ENCODE data around the gene HABP2. TPM values are rescaled to one million over a fixed set of nuclear protein-coding genes. Genes with fewer than 3 reads are reported as not detected.
A peak's percentile ranks its signal among the peaks of the same experiment; 100 is the strongest.

Gene HABP2
- total and polyA plus RNA-seq, 4 donors, result 109 to 259 (median 197) TPM

GRCh38 chr10:113547426-113547825 lies 5.4 kb upstream of the HABP2 start:
- Histone ChIP-seq H3K4me1 (ENCODE audit: control insufficient read depth in 4 of 4, insufficient read depth in 4 of 4, low read length in 3 of 4) (peaks cover 12 to 46% (median 30%) of the 10 kb centered on the region in 4 donors), H3K9me3 (ENCODE audit: control insufficient read depth in 4 of 4, low read length in 3 of 4) (no peaks in the 10 kb centered on the region), H3K36me3 (ENCODE audit: control insufficient read depth in 4 of 4, insufficient read depth in 3 of 4, low read depth in 1 of 4, low read length in 3 of 4) (no peaks in the 10 kb centered on the region), H3K27me3 (ENCODE audit: control insufficient read depth in 4 of 4, insufficient read depth in 4 of 4, low read length in 3 of 4) (no peaks in the 10 kb centered on the region), H3K4me3 (ENCODE audit: low read depth in 1 of 3, low read length in 3 of 3) (no peak overlapping the region), H3K9ac (ENCODE audit: low read depth in 1 of 2, low read length in 2 of 2) (no peak overlapping the region), H3K27ac (ENCODE audit: low read depth in 1 of 2, low read length in 2 of 2) (peak overlapping the region; percentile 48 to 80)
- peak; percentile 70 for TF ChIP-seq SP1 (IDR thresholded peaks at IDR 0.05)
- peak in 1 of 2 donors; percentile 52 for TF ChIP-seq GABPA (IDR thresholded peaks at IDR 0.05 in 1 of 2, conservative IDR thresholded peaks at IDR 0.05 in 1 of 2)
- peak; percentile 27 for TF ChIP-seq FOXA1 (IDR thresholded peaks at IDR 0.05)
- TF ChIP-seq HNF4A (conservative IDR thresholded peaks at IDR 0.05), result peak; percentile 93 to 94
- no peak for TF ChIP-seq NR2F2 (IDR thresholded peaks at IDR 0.05)
- peak in 1 of 2 donors; percentile 47 for TF ChIP-seq JUND (IDR thresholded peaks at IDR 0.05)
- peak in 1 of 2 donors; percentile 60 for TF ChIP-seq EGR1 (IDR thresholded peaks at IDR 0.05; ENCODE audit: low read depth in 2 of 2)
- TF ChIP-seq REST (IDR thresholded peaks at IDR 0.05), result peak; percentile 20
- TF ChIP-seq HNF4G (IDR thresholded peaks at IDR 0.05), result peak; percentile 62
- peak; percentile 18 for TF ChIP-seq ATF3 (IDR thresholded peaks at IDR 0.05)
- TF ChIP-seq ZBTB33 (IDR thresholded peaks at IDR 0.05), result peak; percentile 59
- TF ChIP-seq YY1 (IDR thresholded peaks at IDR 0.05), result peak; percentile 77
- TF ChIP-seq CTCF (IDR thresholded peaks at IDR 0.05; ENCODE audit: low read depth, low read length, missing input control), result no peak
- peak in 1 of 2 donors; percentile 12 for TF ChIP-seq RAD21 (IDR thresholded peaks at IDR 0.05)
- peak; percentile 28 for TF ChIP-seq MAX (IDR thresholded peaks at IDR 0.05)
- TF ChIP-seq FOXA2 (IDR thresholded peaks at IDR 0.05), result peak; percentile 13
- TF ChIP-seq RXRA (IDR thresholded peaks at IDR 0.05), result peak; percentile 91 to 92
- TF ChIP-seq TAF1 (conservative IDR thresholded peaks at IDR 0.05), result no peak
- DNase-seq (ENCODE audit: low spot score), result no peak
- WGBS, result 47% methylated on average over 2 of the region's 2 CpGs
